ENCODE measurements around the gene TOR3A. TPM values are rescaled to one million over a fixed set of nuclear protein-coding genes. Genes with fewer than 3 reads are reported as not detected.

Gene TOR3A
- polyA plus RNA-seq, 4 donors = 24.2 to 30.0 (median 26.9) TPM

GRCh38 chr1:179142889-179143299 lies 61.0 kb downstream of the TOR3A start:
- DNase-seq (ENCODE audit: low read depth in 4 of 4, low spot score in 2 of 4) = no peak

DNA sequence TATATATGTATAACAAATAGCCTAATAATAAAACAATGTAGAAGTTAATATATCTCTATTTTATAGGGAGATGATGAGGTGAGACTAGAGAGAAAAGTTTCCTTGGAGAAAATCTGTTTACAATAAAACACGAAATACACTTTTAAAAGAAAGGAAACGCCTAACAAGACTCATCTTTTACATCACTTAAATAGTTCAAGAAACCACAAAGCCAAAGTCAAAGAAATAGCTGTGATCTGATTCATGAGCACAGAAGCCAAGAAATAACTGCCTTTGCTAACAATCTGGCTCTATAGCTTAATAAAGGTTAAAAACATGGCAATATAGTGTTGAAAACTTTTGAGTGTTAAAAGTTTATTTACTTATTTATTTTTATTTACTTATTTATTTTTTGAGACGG lies 61.5 kb downstream of the TOR3A start:
- no peak for DNase-seq (ENCODE audit: low read depth in 4 of 4, low spot score in 2 of 4)

- DNase-seq (ENCODE audit: low read depth in 4 of 4, low spot score in 2 of 4) = no peak
These were observed 62.8 kb downstream of the TOR3A start for GRCh38 chr1:179144626-179145025.

- no peak for DNase-seq (ENCODE audit: low read depth in 4 of 4, low spot score in 2 of 4)
These were observed 63.7 kb downstream of the TOR3A start for GRCh38 chr1:179145521-179145920.

Other genes with a start within 250 kb of the TOR3A start
- 1 to 10 TPM; 3.9 to 8.6 (median 6.5) TPM for gene ANGPTL1, start 211.0 kb upstream of the TOR3A start, polyA plus RNA-seq (ENCODE audit: insufficient read length in 4 of 4)
- 10 to 100 TPM; 35.4 to 44.5 (median 41.1) TPM for gene FAM20B, start 56.2 kb upstream of the TOR3A start, polyA plus RNA-seq (ENCODE audit: insufficient read length in 4 of 4)
- 10 to 100 TPM in 2 of 4 donors, 1 to 10 TPM in 2; 8.8 to 12.9 (median 10.5) TPM for gene ABL2, start 147.6 kb downstream of the TOR3A start, polyA plus RNA-seq (ENCODE audit: insufficient read length in 4 of 4)
- gene SOAT1, start 211.7 kb downstream of the TOR3A start, polyA plus RNA-seq (ENCODE audit: insufficient read length in 4 of 4) = 10 to 100 TPM; 30.4 to 33.6 (median 31.4) TPM

Data from left renal cortex interstitium (tissue), 4 donors.